Stimulated activated naive CD8-positive, alpha-beta T cell treated with anti-CD3 and anti-CD28 coated beads, Interleukin-15, Interleukin-2, amounts not matched to agents 100 U/mL and 50 U/mL, for 24 hours (primary cell): ENCODE data around the gene PDE4D.
A peak's percentile ranks its signal among the peaks of the same experiment; 100 is the strongest.

Experiments
- ATAC-seq: fragments of 150-1000 bp; cut with Tn5 transposase; one replicate; pipeline ENCODE4 v1.10.0; 2021
- DNase-seq: peaks from one replicate; pipeline ENCODE4 v3.0.0; 2021

Gene PDE4D

GRCh38 chr5:59099995-59100345 lies 793.6 kb downstream of the PDE4D start:
- ATAC-seq (no peak), DNase-seq (no peak)

- ATAC-seq (peak; percentile 94), DNase-seq (peak; percentile 24)
These were observed 794.1 kb downstream of the PDE4D start for GRCh38 chr5:59099270-59099994.

DNA sequence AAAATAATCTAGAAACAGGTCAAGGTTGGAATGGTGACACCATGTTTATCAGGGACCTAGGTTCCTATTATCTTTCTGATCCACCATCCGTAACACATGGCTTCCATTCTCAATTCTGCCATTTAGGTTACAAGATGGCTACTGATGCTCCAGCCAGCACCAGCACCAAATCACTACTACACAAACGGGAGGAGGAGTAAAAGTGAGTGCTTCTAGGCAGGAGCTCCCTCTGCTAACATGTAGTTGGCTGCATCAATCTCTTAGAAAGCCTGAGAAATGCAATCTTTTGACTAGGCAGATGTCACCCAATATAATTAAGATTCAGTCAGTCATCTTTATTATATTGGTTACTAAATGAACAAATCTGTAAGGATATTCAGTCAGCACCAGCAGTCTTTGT lies 794.8 kb downstream of the PDE4D start:
- no peak for DNase-seq
- ATAC-seq = no peak

DNA sequence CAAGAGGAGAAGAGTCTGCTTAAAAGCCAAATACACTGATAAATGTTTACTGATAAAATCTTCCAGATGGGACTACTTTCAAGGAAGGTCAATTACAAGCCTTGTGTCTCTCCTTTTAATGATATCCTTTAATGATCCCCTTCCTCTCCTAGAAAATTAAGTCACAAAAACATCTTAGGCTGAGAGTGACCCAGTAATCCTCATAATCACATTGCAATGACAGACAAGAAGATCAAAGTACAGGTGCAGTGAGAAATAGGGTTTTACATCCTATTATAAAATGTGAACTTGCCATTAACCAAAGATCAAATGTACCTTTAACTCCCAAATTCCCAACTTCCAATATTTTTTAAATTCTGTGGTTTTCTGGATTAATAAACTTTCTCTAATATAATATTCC lies 795.8 kb downstream of the PDE4D start:
- DNase-seq = no peak
- no peak for ATAC-seq

GRCh38 chr5:59097116-59097515 lies 796.4 kb downstream of the PDE4D start:
- no peak for DNase-seq

GRCh38 chr5:59095480-59095879 lies 798.0 kb downstream of the PDE4D start:
- ATAC-seq = no peak

More at GRCh38 chr5:59097116-59097515, 796.4 kb downstream of the PDE4D start:
- no peak for ATAC-seq

DNA sequence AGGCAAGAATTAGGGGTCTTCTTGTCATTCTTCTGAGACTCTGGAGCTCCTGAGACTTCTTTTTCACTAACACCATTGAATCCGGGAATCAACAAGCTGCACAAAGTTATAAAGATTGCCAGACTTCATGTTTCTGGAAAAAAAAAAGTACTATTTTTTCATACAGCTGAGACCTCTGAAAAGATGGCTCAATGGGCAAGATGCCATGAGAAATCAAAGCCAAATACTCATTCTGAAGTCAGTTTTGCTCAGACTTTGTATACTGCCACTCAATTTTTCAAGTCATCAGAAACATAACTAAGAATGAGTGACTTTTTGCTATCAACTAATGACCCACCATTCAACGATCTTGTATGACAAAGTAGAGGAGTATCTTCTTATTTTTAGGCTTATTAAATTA lies 798.7 kb downstream of the PDE4D start:
- DNase-seq = no peak
- ATAC-seq = no peak

More at GRCh38 chr5:59095480-59095879, 798.0 kb downstream of the PDE4D start:
- DNase-seq = no peak

DNA sequence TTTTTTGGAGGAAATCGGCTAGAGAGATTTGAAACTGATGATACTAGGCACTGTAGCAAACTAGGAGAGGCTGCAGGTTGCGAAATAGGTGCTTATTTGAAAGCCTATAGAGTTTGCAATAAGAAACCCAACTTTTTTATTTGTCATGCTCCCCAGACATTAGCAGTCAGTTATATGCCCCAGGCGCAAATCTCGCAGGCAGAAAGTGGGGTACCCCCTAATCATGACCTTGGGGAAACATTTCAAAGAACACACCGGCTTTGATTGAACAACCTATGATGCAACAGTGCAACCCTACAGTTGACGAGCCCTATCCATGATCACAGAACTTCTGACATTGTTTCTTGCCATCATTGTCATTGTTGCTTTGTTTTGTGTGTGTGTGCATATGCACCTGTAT lies 800.2 kb downstream of the PDE4D start:
- DNase-seq = no peak
- ATAC-seq = no peak

- no peak for DNase-seq
- ATAC-seq = no peak
These were observed 800.8 kb downstream of the PDE4D start for GRCh38 chr5:59092758-59093157.

DNA sequence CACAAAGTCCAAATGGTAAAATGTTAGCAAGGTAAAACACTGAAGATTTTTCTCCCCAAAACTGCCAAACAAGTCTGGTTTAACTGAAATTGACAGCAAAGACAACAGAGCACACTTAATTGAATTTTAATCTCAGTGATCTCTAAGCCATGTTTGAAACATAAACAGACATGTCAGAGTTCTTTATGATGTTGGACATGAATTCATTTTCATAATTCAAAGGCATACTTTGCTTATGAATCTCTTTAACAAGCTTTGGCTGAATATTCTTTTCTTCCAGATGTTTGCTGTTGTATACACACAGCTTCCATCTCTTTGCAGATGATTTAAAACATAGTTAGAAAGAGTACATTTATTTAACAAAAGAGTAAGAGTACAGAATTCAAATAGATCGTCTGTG lies 801.6 kb downstream of the PDE4D start:
- ATAC-seq = no peak
- no peak for DNase-seq

GRCh38 chr5:59090323-59090722 lies 803.2 kb downstream of the PDE4D start:
- no peak for DNase-seq
- no peak for ATAC-seq

DNA sequence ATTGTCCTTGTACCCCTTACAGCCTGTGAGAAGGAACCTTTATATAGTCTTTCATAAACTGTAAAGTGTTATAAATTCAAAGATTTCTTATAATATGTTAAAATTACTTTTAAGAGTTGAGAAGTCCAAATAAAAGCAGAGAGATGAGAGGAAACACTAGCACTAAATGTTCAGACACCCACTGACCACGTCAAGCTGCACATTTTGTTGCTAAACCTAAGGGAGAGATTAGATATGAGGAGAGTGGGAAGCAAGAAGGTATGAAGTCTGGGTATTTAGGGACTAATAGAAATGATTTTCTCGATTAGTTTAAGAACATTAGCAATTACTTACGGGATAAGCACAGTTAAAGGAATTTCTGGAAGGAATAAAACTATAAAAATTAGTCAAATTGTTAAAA lies 803.8 kb downstream of the PDE4D start:
- ATAC-seq = no peak
- no peak for DNase-seq

DNA sequence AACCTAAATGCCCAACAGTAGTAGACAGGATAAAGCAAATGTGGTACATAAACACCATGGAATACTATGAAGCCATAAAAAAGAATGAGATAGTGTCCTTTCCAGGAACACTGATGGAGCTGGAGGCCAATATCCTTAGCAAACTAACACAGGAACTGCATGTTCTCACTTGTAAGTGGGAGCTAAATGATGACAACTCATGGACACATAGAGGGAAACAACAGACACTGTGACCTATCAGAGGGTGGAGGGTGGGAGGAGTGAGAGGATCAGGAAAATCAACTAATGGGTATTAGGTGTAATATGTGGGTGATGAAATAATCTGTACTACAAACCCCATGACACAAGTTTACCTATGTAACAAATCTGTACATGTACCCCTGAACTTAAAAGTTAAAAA lies 805.0 kb downstream of the PDE4D start:
- ATAC-seq (no peak), DNase-seq (no peak)

DNA sequence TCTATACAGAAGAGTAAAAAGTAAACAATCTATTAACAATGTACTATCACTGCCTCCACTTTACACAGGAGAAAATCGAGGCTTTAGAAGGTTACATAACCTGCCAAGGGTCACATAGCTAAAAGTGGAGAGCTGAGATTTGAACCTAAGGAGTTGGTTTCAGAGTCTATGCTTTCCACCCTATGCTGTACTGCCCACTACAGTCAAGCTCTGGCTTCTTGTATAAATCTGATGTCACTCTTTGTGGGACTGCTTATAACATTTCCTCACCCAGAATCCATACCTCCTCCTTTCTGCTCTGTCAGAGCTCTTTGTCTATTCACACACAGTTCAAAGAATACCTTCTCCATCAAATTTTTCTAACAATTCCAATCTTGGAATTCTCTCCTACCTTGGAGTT lies 807.5 kb downstream of the PDE4D start:
- DNase-seq (no peak), ATAC-seq (no peak)

DNA sequence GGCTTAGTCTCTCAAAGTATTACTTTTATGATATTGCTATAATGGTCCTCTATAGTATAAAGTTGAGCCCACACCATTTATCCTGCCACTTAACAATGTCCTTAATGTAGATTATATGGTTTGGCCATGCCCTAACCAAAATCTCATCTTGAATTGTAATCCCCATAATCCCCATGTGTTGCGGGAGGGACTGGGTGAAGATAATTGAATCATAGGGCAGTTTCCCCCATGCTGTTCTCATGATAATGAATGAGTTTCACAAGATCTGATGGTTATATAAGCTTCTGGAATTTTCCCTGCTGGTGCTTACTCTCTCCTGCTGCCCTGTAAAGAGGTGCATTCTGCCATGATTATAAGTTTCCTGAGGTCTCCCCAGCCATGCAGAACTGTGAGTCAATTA lies 811.8 kb downstream of the PDE4D start:
- DNase-seq = no peak
- ATAC-seq = no peak

GRCh38 chr5:59079622-59080620 lies 813.6 kb downstream of the PDE4D start:
- no peak for DNase-seq
- ATAC-seq = no peak

DNA sequence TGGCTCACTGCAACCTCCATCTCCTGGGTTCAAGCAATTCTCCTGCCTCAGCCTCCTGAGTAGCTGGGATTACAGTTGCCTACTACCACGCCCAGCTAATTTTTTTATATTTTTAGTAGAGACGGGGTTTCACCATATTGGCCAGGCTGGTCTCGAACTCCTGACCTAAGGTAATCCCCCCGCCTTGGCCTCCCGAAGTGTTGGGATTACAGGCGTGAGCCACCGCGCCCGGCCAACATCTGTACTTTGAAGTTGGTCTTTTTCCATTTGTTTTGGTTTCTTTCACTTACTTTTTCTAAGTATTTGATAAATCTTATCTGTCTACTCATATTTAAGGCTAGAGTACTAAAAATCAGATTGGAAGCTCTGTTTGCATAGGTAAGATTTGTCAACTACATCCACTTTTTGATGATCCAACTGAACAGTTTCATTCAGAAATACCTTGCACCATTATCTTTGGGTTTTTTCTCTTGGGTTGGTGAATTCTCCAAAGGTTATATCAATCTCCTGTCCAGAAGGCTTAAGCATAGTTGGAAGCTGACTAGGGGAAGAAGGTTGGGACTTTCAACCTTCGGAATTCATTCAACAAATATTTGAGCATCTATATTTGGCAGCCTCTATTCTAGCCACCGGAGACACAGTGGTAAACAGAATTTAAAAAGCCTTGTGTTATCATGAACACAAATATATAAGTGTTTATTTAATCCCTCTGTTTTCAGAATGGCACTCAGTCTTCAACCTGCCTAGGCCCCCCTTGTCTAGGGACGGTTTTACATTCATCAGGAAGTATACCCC lies 821.6 kb downstream of the PDE4D start:
- ATAC-seq = no peak

GRCh38 chr5:59069438-59070079 lies 824.0 kb downstream of the PDE4D start:
- DNase-seq = no peak
- no peak for ATAC-seq

More for the DNA sequence above, 821.6 kb downstream of the PDE4D start:
- no peak for DNase-seq

- DNase-seq (no peak), ATAC-seq (no peak)
These were observed 825.4 kb downstream of the PDE4D start for GRCh38 chr5:59067956-59068656.

DNA sequence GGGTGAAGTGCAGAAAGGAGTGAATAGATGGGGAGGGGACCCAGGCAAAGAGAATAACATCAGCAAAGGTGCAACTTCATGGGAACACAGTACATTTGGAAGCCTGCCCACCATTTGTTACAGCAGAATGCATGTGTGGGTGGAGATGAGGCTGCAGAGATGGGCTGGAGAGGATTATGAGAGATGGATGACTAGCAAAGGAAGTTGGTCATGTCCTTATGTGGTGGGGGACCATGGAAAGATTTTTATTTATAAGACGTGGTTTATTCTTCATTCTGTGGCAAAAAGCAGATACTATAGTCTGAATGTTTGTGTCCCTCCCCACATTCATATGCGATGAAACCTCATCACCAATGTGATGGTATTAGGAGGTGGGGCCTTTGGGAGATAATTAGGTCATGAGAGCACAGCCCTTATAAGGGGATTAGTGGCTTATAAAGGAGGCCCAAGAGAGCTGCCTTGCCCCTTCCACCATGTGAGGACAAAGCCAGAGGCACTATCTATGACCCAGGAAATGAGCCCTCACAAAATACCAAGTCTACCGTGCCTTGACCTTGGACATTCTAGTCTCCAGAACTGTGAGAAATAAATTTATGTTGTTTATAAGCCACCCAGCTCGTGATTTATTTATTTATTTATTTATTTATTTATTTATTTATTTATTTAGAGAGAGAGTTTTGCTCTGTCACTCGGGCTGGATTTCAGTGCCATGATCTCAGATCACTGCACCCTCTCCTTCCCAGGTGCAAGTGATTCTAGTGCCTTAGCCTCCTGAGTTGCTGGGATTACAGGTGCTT lies 827.0 kb downstream of the PDE4D start:
- no peak for DNase-seq
- ATAC-seq = peak; percentile 75
